Epithelial cell of esophagus (primary cell): ENCODE results near the gene ITGA1.

Source experiments
- DNase-seq: peaks from one replicate; pipeline ENCODE4 v3.0.0; 2010; ENCODE audit warnings: low read depth
- H3K4me3 ChIP-seq: 2 replicates; pipeline ENCODE4 v1.5.1; 2011; ENCODE audit warnings: mild to moderate bottlenecking, low read length, control low read depth
- CTCF ChIP-seq: IDR thresholded peaks from 2 replicates; pipeline ENCODE4 v1.5.1; 2011; ENCODE audit warnings: low read depth, mild to moderate bottlenecking, low read length, control low read depth, inconsistent platforms; ENCODE audit not compliant: insufficient read depth; ENCODE audit errors: missing control alignments

The ITGA1 gene

DNA sequence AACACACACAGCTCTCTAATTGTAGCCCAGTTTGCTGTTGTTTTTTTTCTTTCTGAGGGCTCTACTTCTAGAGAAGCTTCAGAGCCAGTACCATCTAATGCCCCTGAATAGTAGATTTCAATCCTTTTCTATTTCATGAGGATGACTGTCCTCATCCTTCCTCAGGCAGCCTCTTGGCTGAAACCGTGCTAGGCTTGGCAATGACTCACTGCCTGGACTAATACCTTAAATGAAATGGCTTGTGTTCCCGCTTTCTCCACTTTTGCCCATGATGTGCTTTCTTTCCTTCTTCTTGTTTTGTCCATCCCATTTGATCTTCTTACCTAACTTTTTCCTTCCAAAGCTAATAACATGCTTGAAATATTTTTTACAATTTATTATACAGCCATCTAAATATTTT lies 80.1 kb downstream of the ITGA1 start:
- peak; percentile 64 for DNase-seq
- no peak overlapping the region for H3K4me3 ChIP-seq
- TF ChIP-seq CTCF, result no peak

DNA sequence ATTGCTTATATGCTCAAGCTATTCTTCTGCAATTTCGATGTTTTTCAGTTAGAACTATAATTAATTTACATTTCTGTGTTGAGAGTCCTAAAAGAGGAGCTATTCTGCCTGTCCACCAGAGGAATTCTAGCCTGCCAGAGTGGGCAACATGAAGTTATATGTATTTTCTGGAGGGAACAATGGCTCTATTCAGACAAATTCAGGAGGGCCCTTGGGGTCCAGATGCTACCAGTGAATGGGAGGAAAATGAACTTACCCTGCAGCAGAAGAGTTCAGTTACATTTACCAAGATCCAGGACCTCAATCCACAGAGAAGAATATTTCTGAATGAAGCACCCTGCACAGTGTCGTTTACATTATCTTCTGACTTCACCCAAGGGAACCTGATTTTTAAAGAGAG lies 80.7 kb downstream of the ITGA1 start:
- no peak for DNase-seq
- H3K4me3 ChIP-seq, result no peak overlapping the region
- no peak for TF ChIP-seq CTCF

DNA sequence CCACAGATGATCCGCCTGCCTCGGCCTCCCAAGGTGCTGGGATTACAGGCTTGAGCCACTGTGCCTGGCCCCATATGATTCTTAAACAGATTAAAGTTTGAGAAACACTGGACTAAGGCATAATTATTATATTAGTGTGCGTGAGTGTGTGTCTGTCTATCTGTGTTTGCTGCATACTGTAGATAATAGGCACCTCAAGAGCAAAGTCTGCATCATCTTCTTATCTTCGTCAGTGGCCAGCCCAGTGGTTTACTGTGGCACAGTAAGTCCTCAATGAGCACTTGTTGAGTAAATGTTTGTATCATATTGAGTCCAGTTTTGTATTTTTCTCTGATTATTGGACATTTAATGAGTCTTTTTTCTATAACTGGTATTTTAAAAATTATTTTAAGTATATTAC lies 81.7 kb downstream of the ITGA1 start:
- no peak for DNase-seq
- H3K4me3 ChIP-seq, result no peak overlapping the region
- TF ChIP-seq CTCF, result no peak

- TF ChIP-seq CTCF, result no peak
- H3K4me3 ChIP-seq, result no peak overlapping the region
- peak; percentile 74 for DNase-seq
Measured at GRCh38 chr5:52870448-52870847, 82.7 kb downstream of the ITGA1 start.

GRCh38 chr5:52875827-52876226 lies 88.1 kb downstream of the ITGA1 start:
- no peak for DNase-seq
- no peak overlapping the region for H3K4me3 ChIP-seq
- TF ChIP-seq CTCF, result no peak

DNA sequence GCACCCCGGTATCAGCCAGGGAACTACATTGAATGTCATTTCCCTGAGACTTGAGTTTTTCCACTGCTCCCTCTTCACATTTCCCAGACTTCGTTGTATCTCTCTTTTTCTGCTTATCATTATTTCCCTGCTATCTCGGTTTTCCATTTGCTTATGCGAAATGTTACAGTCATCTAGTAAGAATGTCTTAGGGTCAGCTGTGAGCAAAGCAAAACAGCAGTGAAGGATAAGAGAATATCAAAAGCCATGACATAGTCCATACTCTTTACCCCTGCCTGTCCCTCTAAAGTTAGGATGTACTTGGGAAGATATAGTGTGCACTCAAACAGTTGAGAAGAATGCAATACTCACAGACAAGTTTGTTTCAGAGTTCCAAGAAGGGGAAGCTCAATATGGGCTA lies 88.7 kb downstream of the ITGA1 start:
- DNase-seq, result no peak
- TF ChIP-seq CTCF, result no peak
- H3K4me3 ChIP-seq, result no peak overlapping the region

DNA sequence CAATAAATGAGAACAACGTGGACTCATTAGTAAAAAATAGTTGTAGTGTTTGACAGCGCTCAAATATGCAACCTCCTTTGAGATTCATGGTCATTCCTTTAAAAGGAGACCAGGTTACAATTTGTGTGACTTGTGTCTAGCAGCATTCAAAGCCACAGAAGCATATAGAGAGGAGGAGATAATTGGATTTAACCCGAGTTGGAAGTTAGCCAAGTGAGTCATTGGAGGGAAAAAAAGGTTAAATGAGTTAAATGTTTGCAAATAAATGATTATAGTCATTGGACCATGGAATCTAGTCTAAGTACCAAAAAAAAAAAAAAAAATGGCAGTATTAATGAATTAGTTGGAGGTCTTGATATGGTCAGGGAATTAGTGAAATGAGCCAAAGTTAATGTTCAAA lies 90.9 kb downstream of the ITGA1 start:
- DNase-seq, result peak; percentile 31

More for the DNA sequence above, 90.9 kb downstream of the ITGA1 start:
- H3K4me3 ChIP-seq, result no peak overlapping the region
- TF ChIP-seq CTCF, result no peak
